Right lobe of liver (tissue), 6 donors: ENCODE results near the gene HOXB1. TPM values are rescaled to one million over a fixed set of nuclear protein-coding genes. Genes with fewer than 3 reads are reported as not detected.
A peak's percentile ranks its signal among the peaks of the same experiment; 100 is the strongest.

Experiments
- ATAC-seq, 4 donors: fragments of 200-7000 bp; cut with Tn5 transposase; one replicate each; pipeline ENCODE4 v1.9.1; 2020; ENCODE audit warnings: mild to moderate bottlenecking in 4 of 4, moderate library complexity in 4 of 4
- DNase-seq, 3 donors: peaks; one replicate each; pipeline ENCODE4 v3.0.0-alpha.2; 2020
- H3K27ac ChIP-seq, 3 donors: fragments of 200-600 bp; one replicate each; pipeline ENCODE4 v1.8.0; 2022
- H3K27me3 ChIP-seq, 2 donors: fragments of 200-600 bp; one replicate each; pipeline ENCODE4 v1.8.0; 2022
- H3K36me3 ChIP-seq, 4 donors: fragments of 200-600 bp; sonication (generic) in 1 of 4; one replicate each; pipeline versions ENCODE4 v1.5.1 to v1.8.0; 2017 to 2022; ENCODE audit warnings: control low read depth in 1 of 4
- H3K4me1 ChIP-seq, 4 donors: fragments of 200-600 bp; sonication (generic) in 1 of 4; one replicate each; pipeline versions ENCODE4 v1.5.1 to v1.8.0; 2017 to 2022; ENCODE audit warnings: control low read depth in 1 of 4
- H3K4me3 ChIP-seq, 3 donors: fragments of 200-600 bp; one replicate each; pipeline ENCODE4 v1.8.0; 2022
- H3K9me3 ChIP-seq, 4 donors: fragments of 200-600 bp; sonication (generic) in 1 of 4; one replicate each; pipeline versions ENCODE4 v1.5.1 to v1.8.0; 2017 to 2022; ENCODE audit warnings: control low read depth in 1 of 4
- POLR2A ChIP-seq: fragments of 450-650 bp; IDR thresholded peaks from one replicate; pipeline ENCODE4 v1.6.1; 2017; ENCODE audit warnings: antibody characterized with exemption, mild to moderate bottlenecking
- WGBS: methylation state at CpG from one replicate; pipeline ENCODE4 v1.1.6; 2018; ENCODE audit warnings: low coverage, low lambda C conversion rate; ENCODE audit not compliant: insufficient coverage; ENCODE audit errors: missing lambda C conversion rate; 5-methylcytosine and 5-hydroxymethylcytosine counted together
- intact Hi-C, 2 donors: fragments of 100-400 bp; cut with DNase I; formaldehyde crosslinking; loops; one replicate each; pipeline versions ENCODE4 v1.11.2 to v1.14.1; 2022
- total RNA-seq, 6 experiments: library from RNA; depleted of rRNA in 2 of 6; stranded (reverse); fragments of >200 nt in 2 of 6; fragmentation: NEBNext Ultra II Directional in 3 of 6; extraction: Animal tissue kit (Norgen Biotek cat#: 25700) in 3 of 6; gene quantifications; one replicate each; pipeline versions ENCODE4 v1.1.0 to v1.2.4, GENCODE V29; 2016 to 2023
- TF ChIP-seq, protein P1 (sequence below), 4 donors: fragments of 200-600 bp in 3 of 4; fragments of 450-650 bp in 1 of 4; IDR thresholded peaks; one replicate each; pipeline versions ENCODE4 v1.5.1 to v1.8.0; 2016 to 2022; ENCODE audit warnings: antibody characterized with exemption in 4 of 4, mild to moderate bottlenecking in 2 of 4
- donor health status: DM: no; HTN: yes; CAD: no.
- donor health status: DM: no; HTN: no; CAD: no.
- donor health status: DM: no; HTN: no; CAD: no.
- donor health status: DM: no; HTN: yes; CAD: no.
- donor health status: DM: no; HTN: yes; CAD: no.

Gene HOXB1
- total RNA-seq, 6 experiments from 2014 or later = not detected

DNA sequence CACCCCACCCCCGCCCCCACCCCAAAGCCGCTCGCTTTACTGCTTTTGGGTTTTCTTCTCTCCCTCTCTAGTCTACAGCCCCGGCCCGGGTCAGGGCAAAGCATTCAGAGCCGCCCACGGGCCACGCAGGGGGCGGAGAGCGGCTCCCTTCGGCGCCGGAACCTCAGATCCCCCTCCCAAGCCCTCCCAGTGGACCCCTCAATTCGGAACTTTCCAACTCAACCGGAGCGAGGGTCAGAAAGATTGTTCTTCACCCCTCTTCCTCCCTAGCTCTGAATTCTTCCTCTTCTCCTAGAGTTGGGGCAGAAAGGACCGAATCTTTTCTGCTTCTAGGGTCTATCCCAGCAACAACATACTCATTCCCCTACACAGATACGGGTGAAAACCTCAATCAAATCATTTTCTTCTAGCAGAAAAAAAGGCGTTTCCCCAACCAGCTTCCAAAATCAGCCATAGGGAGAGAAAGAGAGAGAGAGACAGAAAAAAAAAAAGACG lies 13.1 kb upstream of the HOXB1 start:
- intact Hi-C loops = no loop called here
- DNase-seq = no peak
- under 1% methylated on average over 17 of the region's 20 CpGs for WGBS
- peaks cover 0 to 11% of the 10 kb centered on the region in 2 donors for H3K27me3 ChIP-seq
- ATAC-seq = peak; percentile 14 to 23 (median 18)
- H3K36me3 ChIP-seq = no peaks in the 10 kb centered on the region
- H3K4me1 ChIP-seq = peaks cover 0 to 6% (median 0%) of the 10 kb centered on the region in 4 donors
- H3K27ac ChIP-seq = peak overlapping the region; percentile 64 to 78 (median 75)
- TF ChIP-seq, protein P1, sequence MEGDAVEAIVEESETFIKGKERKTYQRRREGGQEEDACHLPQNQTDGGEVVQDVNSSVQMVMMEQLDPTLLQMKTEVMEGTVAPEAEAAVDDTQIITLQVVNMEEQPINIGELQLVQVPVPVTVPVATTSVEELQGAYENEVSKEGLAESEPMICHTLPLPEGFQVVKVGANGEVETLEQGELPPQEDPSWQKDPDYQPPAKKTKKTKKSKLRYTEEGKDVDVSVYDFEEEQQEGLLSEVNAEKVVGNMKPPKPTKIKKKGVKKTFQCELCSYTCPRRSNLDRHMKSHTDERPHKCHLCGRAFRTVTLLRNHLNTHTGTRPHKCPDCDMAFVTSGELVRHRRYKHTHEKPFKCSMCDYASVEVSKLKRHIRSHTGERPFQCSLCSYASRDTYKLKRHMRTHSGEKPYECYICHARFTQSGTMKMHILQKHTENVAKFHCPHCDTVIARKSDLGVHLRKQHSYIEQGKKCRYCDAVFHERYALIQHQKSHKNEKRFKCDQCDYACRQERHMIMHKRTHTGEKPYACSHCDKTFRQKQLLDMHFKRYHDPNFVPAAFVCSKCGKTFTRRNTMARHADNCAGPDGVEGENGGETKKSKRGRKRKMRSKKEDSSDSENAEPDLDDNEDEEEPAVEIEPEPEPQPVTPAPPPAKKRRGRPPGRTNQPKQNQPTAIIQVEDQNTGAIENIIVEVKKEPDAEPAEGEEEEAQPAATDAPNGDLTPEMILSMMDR (IDR thresholded peaks at IDR 0.05) = no peak
- no peak for TF ChIP-seq POLR2A
- H3K4me3 ChIP-seq = peak overlapping the region; percentile 42 to 56 (median 45)
- no peaks in the 10 kb centered on the region for H3K9me3 ChIP-seq

GRCh38 chr17:48543107-48543853 lies 12.5 kb upstream of the HOXB1 start:
- no peaks in the 10 kb centered on the region for H3K9me3 ChIP-seq
- peaks cover 0 to 6% (median 0%) of the 10 kb centered on the region in 4 donors for H3K4me1 ChIP-seq
- DNase-seq (peak in 1 of 3 donors; percentile 56), ATAC-seq (peak; percentile 33 to 55 (median 48))
- peak overlapping the region; percentile 42 to 56 (median 45) for H3K4me3 ChIP-seq
- peak overlapping the region; percentile 64 to 78 (median 75) for H3K27ac ChIP-seq
- TF ChIP-seq, protein P1 (IDR thresholded peaks at IDR 0.05) = peak in 2 of 4 donors; percentile 6 to 11
- TF ChIP-seq POLR2A = no peak
- WGBS = 3% methylated on average over 6 of the region's 72 CpGs
- peaks cover 0 to 11% of the 10 kb centered on the region in 2 donors for H3K27me3 ChIP-seq
- no peaks in the 10 kb centered on the region for H3K36me3 ChIP-seq
- intact Hi-C loops = no loop called here

DNA sequence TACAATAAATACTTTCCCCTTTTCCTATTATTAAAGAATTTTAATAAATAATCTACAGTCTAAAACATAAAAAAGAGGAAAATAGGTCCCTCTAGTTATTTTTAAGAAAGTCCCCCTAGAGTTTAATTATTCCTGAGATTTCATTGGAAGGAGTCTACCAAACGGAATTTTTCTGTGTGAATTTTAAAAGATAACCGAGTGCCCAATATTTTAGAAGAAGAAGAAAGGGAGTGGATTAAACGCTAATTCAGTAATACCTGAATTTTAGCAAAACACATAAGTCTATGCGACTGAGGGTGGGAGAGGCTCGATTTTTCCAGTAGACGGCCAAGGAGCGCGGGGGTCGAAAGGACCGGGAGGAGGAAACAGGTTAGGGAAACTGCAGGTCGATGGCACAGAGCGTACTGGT lies 11.9 kb upstream of the HOXB1 start:
- intact Hi-C loops = no loop called here
- H3K27ac ChIP-seq = peak overlapping the region; percentile 64 to 78 (median 75)
- 1% methylated on average over 12 of the region's 12 CpGs for WGBS
- TF ChIP-seq, protein P1 (IDR thresholded peaks at IDR 0.05) = no peak
- TF ChIP-seq POLR2A = no peak
- peaks cover 0 to 4% (median 0%) of the 10 kb centered on the region in 4 donors for H3K4me1 ChIP-seq
- H3K9me3 ChIP-seq = no peaks in the 10 kb centered on the region
- peaks cover 0 to 11% of the 10 kb centered on the region in 2 donors for H3K27me3 ChIP-seq
- no peak for ATAC-seq
- H3K36me3 ChIP-seq = no peaks in the 10 kb centered on the region
- DNase-seq = no peak
- H3K4me3 ChIP-seq = peak overlapping the region; percentile 42 to 56 (median 45)

GRCh38 chr17:48542114-48542656 lies 11.4 kb upstream of the HOXB1 start:
- DNase-seq = no peak
- TF ChIP-seq POLR2A = no peak
- TF ChIP-seq, protein P1 (IDR thresholded peaks at IDR 0.05) = no peak
- Histone ChIP-seq H3K9me3 (no peaks in the 10 kb centered on the region), H3K4me1 (no peaks in the 10 kb centered on the region), H3K27me3 (peaks cover 0 to 11% of the 10 kb centered on the region in 2 donors), H3K27ac (peak overlapping the region; percentile 64 to 78 (median 75)), H3K36me3 (no peaks in the 10 kb centered on the region), H3K4me3 (peak overlapping the region; percentile 42 to 56 (median 45))
- 7% methylated on average over 20 of the region's 27 CpGs for WGBS
- ATAC-seq = peak in 3 of 4 donors; percentile 7 to 10 (median 9)
- intact Hi-C loops = no loop called here
